GM21619 (cell line): Measurements from ENCODE around the gene FLNB.

Source experiments
- ATAC-seq: cut with Tn5 transposase; IDR thresholded peaks from one replicate; pipeline ENCODE4 v1.9.1; 2021; ENCODE audit not compliant: unreplicated experiment

Gene FLNB, protein sequence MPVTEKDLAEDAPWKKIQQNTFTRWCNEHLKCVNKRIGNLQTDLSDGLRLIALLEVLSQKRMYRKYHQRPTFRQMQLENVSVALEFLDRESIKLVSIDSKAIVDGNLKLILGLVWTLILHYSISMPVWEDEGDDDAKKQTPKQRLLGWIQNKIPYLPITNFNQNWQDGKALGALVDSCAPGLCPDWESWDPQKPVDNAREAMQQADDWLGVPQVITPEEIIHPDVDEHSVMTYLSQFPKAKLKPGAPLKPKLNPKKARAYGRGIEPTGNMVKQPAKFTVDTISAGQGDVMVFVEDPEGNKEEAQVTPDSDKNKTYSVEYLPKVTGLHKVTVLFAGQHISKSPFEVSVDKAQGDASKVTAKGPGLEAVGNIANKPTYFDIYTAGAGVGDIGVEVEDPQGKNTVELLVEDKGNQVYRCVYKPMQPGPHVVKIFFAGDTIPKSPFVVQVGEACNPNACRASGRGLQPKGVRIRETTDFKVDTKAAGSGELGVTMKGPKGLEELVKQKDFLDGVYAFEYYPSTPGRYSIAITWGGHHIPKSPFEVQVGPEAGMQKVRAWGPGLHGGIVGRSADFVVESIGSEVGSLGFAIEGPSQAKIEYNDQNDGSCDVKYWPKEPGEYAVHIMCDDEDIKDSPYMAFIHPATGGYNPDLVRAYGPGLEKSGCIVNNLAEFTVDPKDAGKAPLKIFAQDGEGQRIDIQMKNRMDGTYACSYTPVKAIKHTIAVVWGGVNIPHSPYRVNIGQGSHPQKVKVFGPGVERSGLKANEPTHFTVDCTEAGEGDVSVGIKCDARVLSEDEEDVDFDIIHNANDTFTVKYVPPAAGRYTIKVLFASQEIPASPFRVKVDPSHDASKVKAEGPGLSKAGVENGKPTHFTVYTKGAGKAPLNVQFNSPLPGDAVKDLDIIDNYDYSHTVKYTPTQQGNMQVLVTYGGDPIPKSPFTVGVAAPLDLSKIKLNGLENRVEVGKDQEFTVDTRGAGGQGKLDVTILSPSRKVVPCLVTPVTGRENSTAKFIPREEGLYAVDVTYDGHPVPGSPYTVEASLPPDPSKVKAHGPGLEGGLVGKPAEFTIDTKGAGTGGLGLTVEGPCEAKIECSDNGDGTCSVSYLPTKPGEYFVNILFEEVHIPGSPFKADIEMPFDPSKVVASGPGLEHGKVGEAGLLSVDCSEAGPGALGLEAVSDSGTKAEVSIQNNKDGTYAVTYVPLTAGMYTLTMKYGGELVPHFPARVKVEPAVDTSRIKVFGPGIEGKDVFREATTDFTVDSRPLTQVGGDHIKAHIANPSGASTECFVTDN (N-terminal part only)

DNA sequence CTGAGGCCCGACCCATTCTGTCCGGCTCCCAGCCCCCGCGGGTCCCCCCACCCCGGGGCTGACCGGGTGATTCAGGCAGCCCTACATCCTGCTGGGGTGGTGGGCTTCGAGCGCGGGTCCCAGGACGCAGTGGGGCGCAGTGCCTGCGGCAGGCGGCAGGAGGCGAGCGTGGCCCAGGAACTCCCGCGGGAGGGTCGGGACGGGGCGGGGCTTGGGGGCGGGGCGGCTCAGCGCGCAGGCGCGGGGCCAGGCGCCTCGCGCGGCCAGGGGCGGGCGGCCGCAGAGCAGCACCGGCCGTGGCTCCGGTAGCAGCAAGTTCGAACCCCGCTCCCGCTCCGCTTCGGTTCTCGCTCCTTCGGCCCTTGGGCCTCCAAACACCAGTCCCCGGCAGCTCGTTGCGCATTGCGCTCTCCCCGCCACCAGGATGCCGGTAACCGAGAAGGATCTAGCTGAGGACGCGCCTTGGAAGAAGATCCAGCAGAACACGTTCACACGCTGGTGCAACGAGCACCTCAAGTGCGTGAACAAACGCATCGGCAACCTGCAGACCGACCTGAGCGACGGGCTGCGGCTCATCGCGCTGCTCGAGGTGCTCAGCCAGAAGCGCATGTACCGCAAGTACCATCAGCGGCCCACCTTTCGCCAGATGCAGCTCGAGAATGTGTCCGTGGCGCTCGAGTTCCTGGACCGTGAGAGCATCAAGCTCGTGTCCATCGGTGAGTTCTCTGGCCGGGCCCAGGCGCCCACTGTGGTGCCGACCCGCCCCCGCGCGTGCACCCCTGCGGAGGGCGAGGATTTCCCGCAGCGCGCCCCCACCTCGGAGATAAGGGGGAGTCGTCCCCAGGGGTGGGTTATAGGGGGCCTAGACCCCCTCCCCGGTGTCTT lies at the start of gene FLNB:
Gene FLNB, plus strand, starts transcription at position 282 of the 885 bp plus-strand sequence. Its CDS starts 143 bp downstream, at position 425.
- peak; percentile 57 for ATAC-seq

DNA sequence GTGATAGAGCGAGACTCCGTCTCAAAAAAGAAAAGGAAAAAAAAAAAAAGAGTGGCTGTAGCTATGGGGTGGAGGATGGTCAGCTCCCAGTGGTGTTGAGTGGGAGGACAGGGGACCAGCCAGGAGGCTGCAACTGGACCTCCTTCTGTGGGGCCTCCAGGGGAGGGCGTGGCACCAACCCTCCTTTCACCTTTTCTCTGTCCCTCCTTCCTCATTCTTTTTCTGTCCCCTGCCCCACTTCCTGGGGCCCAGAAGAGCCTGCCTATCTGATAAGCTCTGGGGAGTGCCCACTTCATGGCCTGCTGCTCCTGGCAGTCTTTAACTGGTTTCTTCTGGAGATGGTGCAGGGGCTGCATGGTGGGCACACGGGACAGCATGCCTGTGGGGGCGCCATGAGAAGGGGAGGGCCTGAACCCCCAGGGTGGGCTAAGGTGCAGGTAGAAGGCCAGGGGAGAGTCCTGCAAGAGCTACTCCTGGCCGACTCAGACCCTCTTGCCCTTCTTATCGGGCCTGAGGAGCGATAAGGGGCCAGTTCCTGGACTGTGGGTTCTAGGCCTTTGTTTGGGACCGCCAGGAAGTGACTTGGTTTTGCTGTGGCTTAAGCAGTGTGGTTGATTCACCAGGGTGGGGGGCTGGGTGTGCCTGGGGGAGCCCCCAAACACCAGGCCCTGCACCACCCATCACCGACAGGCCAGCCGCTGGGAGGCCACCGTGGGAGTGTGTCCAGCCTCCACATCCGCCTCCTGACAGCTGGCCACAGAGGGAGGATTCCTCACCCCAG lies 49.4 kb upstream of the FLNB start:
- ATAC-seq, result no peak

DNA sequence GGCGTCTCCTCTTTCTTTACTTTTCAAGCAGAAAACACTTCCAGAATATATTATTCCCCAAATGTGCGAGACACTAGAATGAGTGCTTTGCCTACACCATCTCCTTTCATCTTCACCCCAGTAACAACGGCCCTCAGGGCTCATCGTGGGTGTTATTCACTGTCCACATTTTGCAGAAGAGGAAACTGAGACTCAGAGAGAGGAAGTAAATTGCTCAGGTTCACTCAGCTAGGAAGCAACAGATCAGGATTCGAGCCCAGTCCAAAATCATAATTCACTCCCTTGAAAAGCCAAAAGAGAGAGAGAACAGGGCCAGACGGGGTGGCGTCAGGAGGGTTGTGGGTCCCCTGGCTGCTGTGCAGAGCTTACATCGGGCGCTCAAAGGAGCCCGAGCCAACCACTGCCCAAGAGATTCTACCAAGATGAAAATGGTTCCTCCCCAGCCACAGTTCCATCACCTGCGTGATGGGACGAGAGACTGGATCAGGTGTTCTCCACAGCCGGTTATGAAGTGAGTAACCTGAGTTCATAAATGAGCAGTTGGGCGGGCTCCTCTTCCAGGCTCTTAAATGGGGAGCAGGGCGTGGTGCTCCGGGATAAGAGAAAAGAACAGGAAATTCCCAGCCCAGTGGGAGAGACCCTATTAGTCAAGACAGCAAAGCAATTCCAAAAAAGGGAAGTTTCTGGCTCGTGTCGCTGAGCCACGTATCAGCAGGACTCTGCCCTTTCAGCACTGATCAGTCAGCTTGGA lies 48.6 kb upstream of the FLNB start:
- ATAC-seq, result no peak

DNA sequence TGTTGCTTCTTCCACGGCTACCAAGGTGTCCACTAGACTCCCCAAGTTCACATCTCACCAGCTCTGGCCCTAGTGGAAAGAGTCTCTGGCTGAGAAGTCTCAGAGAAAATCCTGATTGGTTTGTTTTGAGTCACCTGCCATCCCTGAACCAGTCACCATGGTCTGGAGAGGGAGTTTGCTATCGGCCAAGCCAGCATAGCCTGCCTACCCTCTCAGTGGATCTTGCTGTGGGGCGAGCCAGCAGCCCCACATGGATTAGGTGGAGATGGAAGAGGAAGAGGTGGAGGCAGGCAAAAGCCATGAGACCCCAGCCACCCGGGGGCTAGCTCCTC lies 48.1 kb upstream of the FLNB start:
- no peak for ATAC-seq

DNA sequence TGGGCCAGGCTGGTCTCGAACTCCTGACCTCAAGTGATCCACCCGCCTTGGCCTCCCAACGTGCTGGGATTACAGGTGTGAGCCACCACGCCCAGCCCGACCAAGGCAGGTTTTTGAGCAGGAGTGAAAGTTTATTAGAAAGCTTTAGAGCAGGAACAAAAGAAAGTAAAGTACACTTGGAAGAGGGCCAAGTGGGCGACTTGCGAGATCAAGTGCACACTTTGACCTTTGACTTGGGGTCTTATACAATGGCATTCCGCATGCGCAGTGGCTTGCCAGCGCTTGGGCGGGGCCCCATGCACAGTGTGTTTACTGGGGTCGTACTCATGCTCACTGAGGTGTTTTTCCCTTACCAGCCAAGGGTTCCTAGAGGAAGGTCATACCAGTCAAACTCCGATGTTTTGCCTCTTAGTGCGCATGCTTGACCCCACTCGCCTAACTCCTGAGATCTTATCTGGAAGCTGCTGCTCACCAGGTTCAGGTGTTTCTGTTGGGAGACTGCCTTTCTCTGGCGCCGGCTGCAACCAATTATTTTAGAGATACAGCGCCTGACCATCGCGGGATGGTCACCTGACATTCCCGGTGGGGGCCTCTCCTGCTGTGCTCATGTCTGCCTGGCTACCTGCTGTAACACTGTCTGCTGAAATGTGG lies 46.9 kb upstream of the FLNB start:
- no peak for ATAC-seq

DNA sequence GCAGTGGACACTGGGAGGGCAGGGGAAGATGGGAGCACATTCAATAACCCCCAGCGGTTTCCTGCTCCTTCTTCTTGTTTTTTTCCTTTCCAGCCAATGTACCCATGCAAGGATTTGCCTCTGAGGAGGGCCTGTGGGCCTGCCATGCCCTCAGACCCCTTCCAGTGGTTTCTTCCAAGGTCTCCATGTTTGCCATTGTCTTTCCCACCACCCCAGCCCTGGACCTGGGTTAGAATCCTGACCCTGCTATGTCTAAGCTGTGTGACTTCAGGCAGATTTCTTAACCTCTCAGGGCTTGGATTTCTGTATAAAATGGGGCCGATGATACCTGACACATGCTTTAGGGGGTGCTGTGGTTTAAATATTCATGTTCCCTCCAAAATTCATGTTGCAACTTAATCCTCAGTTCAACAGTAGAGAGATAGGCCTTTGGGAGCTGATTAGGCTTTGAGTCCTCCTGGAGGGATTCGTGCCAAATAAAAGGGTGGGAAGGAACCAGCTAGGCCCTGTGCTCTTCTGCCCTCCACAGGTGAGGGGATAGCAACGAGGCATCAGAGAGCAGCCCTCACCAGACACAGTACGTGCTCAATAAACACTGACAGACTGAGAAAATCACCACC lies 46.3 kb upstream of the FLNB start:
- ATAC-seq, result no peak

DNA sequence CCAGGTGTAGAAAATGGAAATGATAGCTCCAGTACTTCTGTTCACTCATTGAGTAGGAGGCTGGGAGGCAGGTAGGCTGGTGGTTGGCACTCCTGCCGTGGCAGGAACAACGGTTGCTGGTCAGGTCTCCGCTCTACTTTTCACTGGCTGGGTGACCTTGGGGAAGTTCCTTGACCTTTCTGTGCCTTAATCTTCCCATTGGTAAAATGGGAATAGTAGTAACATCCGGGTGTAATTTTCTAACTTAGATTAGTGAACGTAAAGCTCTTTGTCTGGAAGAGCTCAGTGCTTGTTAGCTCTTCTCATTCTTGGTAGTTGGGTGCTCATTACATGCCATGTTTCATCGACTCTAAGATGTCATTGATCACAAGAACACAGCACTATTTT lies 45.8 kb upstream of the FLNB start:
- no peak for ATAC-seq

DNA sequence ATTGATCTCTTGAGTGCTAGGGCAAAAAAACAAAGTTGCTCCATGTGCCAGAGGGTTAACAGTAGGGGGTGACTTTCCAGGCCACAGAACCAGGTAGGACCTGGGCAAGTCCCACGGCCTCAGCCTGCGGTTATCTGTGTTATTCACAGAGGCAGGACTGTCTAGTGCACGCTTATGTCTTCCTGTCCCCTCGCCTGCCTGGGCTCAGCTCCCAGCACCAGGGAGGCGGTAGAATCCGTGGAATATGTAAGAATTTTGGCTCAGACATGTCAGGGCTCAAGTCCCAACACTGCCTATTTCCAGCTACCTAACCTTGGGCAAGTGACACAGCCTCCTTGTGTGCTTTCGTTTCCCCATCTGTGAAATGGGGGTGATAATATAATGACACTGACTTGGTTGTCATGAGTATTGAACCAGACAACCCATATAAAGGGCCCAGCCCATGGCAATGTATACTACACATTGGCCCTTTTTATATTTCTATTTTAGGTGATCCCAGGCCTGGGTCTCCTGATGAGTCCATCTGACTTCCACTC lies 44.3 kb upstream of the FLNB start:
- no peak for ATAC-seq

DNA sequence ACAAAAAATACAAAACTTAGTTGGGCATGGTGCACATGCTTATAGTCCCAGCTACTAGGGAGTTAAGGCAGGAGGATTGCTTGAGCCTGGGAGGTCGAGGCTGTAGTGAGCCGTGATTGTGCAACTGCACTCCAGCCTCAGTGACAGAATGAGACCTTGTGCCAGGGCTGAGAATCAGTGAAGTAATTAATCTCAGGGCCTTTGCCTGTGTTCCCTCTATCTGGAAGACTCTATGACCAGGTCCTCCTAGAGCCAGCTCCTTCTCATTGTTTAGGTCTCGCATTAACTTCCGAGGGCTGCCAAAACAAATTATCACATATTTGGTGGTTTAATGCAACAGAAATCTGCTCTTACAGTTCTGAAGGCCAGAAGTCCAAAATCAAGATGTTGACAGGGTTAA lies 41.4 kb upstream of the FLNB start:
- no peak for ATAC-seq

DNA sequence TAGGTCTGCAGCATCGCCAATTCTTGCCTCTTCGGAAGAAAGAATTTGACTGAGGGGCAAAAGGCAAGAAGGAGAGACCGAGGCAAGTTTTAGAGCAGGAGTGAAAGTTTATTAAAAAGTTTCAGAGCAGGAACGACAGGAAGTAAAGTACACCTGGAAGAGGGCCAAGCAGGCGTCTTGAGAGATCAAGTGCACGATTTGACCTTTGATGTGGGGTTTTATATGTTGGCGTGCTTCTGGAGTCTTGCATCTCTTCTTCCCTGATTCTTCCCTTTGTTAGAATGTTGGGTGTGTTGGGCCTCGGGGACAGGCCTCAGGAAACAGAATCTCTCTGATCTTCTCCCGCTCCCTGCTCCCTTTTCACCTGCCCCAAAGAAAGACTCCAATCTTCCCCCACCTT lies 40.6 kb upstream of the FLNB start:
- ATAC-seq, result no peak

DNA sequence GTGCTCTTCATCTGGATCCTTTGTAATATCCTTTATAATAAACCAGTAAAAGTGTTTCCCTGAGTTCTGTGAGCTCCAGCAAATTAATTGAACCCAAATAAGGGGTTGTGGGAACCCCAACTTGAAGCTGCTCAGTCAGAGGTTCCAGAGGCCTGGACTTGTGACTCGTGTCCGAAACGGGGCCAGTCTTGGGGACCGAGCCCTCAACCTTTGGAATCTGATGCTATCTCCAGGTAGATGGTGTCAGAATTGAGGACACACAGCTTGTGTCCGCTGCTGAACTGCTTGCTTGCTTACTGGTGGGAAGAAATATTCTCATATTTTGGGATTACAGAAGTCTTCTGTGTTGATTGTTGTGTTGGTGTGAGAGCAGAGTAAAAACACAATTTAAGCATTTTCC lies 39.7 kb upstream of the FLNB start:
- no peak for ATAC-seq

DNA sequence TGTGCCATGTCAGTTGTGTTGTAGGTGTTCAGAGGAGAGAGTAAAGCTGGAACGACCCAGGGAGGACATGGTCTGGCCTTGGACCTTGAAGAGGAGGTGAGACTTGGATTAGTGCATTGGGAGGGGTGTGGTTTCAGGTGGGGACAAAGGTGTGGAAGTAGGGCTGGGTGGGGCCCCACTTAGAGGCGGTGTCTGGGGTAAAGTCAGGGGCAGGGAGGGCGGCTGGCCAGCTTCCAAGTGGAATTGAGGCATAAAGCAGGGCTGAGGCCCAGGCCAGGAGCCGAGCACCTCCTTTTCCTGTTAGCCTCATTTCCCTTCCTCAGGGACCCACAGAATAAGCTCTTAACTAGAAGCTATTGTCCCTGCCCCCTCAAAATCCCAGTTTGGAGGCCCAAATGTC lies 36.2 kb upstream of the FLNB start:
- ATAC-seq, result no peak

DNA sequence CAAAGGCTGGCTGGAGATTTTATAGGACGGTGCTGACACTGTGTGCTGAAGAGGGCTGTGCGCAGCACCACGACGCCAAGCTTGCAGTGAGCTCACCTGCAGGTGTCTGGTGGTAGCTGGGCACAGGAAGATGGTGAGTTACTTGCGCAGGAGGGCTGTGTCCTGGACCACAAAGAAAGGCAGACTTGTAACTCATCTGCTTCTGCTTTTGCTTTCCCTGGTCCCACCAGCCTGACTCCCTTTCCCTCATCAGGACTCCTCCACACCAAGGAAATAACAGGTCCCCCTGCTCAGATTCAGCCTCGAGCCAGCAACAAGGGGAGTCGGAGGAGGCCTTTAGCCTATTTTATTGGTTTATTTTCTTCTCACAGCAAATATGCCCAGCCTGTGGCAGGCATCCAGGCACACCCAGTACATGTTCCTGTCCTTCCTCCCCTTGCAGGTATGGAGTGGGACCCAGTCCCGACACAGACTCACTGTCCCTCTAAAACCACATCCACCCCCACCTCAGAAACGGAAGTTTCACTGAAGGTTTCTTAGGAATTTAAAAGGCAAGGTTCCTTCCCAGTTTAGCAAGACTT lies 35.6 kb upstream of the FLNB start:
- ATAC-seq, result no peak

DNA sequence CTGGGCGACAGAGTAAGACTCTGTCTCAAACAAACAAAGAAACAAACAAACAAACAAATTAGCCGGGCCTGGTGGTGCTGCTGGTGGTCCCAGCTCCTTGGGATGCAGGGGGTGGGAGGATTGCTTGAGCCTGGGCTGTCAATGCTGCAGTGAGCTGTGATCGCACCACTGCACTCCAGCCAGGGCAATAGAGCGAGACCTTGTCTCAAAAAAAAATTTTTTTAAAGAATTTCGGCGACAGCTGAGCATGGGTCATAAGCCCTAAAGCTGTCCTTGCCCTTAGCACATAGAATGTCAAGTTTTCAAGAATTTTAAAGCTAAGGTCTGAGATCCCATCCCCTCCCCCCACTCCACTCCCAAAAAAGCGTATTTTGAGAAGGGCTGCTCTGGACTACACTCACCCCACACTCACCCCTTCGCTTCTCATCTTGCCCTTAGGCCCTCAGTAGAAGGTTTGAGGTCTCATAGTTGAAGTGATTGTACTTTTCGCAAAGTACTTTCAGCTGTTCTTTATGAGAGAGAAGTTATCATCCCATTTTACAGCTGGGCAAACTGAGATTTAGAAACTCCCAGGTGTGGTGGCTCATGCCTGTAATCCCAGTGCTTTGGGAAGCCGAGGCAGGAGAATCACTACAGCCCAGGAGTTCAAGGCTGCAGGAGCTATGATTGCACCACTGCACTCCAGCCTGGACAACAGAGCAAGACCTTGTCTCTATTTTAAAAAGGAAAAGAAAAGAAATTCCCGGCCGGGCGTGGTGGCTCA lies 34.3 kb upstream of the FLNB start:
- ATAC-seq, result no peak

DNA sequence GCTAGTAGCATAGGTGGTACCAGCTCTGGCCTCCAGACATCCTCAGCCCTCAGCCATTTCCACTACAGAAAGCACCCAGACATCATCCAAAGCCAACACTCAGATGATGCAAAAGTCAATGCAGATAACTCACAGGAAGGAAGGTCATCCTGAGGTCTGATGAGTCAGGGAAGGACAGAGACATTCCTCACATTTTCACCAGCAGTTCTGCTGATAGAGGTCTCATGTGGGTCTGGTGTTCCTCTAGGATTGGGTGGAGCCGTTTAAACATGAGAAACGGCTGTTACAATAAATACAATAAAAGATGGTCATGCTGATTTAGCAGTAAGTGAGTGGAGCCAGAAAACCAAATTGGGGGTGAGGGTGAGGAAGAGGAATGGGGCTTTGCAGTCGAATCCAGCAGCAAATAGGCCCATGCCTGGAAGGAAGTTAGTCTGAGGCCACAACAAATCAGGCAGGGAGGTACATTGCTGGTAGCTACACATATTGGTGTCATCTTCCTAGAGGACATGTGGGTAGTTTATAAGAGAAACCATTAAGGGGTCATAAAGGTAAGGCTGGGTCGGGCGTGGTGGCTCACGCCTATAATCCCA lies 33.3 kb upstream of the FLNB start:
- ATAC-seq, result no peak

DNA sequence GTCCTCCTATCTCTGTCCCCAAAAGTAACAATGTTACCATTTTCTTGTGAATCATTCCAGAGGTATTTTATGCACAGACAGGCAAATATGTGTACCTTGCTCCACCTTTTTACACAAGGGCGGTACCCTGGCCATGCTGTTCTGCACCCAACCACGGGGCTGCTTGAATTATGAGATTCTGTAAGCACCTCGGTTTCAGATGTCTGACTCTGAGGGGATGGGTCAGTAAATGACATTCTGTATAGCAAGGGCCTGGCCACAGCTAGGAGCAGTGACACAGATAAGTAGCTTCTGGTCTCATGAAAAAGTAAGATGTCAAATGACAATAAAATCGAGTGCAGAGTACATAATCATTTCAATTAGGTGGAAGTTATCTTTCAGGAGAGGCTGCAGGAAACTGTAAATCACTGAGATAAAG lies 30.4 kb upstream of the FLNB start:
- no peak for ATAC-seq
